Stimulated activated CD8-positive, alpha-beta memory T cell treated with anti-CD3 and anti-CD28 coated beads, Interleukin-2, amount 100 ng/mL, for 1 hour (primary cell): ENCODE data around the gene SIGMAR1.

Experiments
- DNase-seq, 2 donors: peaks; one replicate each; pipeline ENCODE4 v3.0.0-alpha.2; 2020; ENCODE audit warnings: low read depth in 2 of 2

The SIGMAR1 gene

GRCh38 chr9:34637356-34638137 lies at the start of gene SIGMAR1:
Gene SIGMAR1, minus strand, starts transcription at chr9:34637787. Its CDS starts 90 bp downstream, at chr9:34637697.
- peak; percentile 81 to 86 for DNase-seq

GRCh38 chr9:34686732-34687131 lies 49.1 kb upstream of the SIGMAR1 start:
- no peak for DNase-seq

GRCh38 chr9:34686231-34686630 lies 48.6 kb upstream of the SIGMAR1 start:
- DNase-seq: no peak

- DNase-seq: no peak
Measured at GRCh38 chr9:34685591-34685990, 48.0 kb upstream of the SIGMAR1 start.

GRCh38 chr9:34684816-34685215 lies 47.2 kb upstream of the SIGMAR1 start:
- no peak for DNase-seq

- DNase-seq: no peak
Measured at GRCh38 chr9:34684145-34684544, 46.6 kb upstream of the SIGMAR1 start.

GRCh38 chr9:34675869-34676268 lies 38.3 kb upstream of the SIGMAR1 start:
- no peak for DNase-seq

GRCh38 chr9:34675048-34675714 lies 37.6 kb upstream of the SIGMAR1 start:
- peak in 1 of 2 donors; percentile 33 for DNase-seq

- DNase-seq: no peak
Measured at GRCh38 chr9:34674440-34674839, 36.9 kb upstream of the SIGMAR1 start.

- DNase-seq: no peak
Measured at GRCh38 chr9:34671307-34671706, 33.7 kb upstream of the SIGMAR1 start.

GRCh38 chr9:34669809-34670562 lies 32.4 kb upstream of the SIGMAR1 start:
- DNase-seq: no peak

- peak; percentile 73 to 87 for DNase-seq
Measured at GRCh38 chr9:34665381-34666250, 28.0 kb upstream of the SIGMAR1 start.

- no peak for DNase-seq
Measured at GRCh38 chr9:34665067-34665380, 27.4 kb upstream of the SIGMAR1 start.

GRCh38 chr9:34664281-34665066 lies 26.9 kb upstream of the SIGMAR1 start:
- DNase-seq: peak in 1 of 2 donors; percentile 57

GRCh38 chr9:34663303-34663605 lies 25.7 kb upstream of the SIGMAR1 start:
- DNase-seq: no peak

- DNase-seq: no peak
Measured at GRCh38 chr9:34662526-34663302, 25.1 kb upstream of the SIGMAR1 start, which contains the start of gene CCL27. Gene CCL27, minus strand, starts transcription at chr9:34662657. Its CDS starts 24 bp downstream, at chr9:34662633.

GRCh38 chr9:34659592-34660253 lies 22.1 kb upstream of the SIGMAR1 start:
- DNase-seq: no peak

- DNase-seq: no peak
Measured at GRCh38 chr9:34658461-34658860, 20.9 kb upstream of the SIGMAR1 start.

- no peak for DNase-seq
Measured at GRCh38 chr9:34656992-34657391, 19.4 kb upstream of the SIGMAR1 start.

GRCh38 chr9:34655394-34655793 lies 17.8 kb upstream of the SIGMAR1 start:
- DNase-seq: no peak
